Body of pancreas (tissue), 4 donors: ENCODE results near the gene COL28A1.

Experiments
- POLR2A ChIP-seq, 3 donors: fragments of 450-650 bp; IDR thresholded peaks; one replicate each; pipeline ENCODE4 v1.6.1; 2016; ENCODE audit warnings: antibody characterized with exemption in 3 of 3, mild to moderate bottlenecking in 2 of 3
- TF ChIP-seq, protein P1 (sequence below), 7 experiments: fragments of 450-650 bp in 4 of 7; fragments of 200-600 bp in 3 of 7; sonication (generic) in 3 of 7; IDR thresholded peaks; one replicate each; pipeline ENCODE4 v1.5.1; 2016 to 2019; ENCODE audit warnings: antibody characterized with exemption in 7 of 7

GRCh38 chr7:7519528-7519927, 16.1 kb downstream of the COL28A1 start:
- TF ChIP-seq, protein P1, sequence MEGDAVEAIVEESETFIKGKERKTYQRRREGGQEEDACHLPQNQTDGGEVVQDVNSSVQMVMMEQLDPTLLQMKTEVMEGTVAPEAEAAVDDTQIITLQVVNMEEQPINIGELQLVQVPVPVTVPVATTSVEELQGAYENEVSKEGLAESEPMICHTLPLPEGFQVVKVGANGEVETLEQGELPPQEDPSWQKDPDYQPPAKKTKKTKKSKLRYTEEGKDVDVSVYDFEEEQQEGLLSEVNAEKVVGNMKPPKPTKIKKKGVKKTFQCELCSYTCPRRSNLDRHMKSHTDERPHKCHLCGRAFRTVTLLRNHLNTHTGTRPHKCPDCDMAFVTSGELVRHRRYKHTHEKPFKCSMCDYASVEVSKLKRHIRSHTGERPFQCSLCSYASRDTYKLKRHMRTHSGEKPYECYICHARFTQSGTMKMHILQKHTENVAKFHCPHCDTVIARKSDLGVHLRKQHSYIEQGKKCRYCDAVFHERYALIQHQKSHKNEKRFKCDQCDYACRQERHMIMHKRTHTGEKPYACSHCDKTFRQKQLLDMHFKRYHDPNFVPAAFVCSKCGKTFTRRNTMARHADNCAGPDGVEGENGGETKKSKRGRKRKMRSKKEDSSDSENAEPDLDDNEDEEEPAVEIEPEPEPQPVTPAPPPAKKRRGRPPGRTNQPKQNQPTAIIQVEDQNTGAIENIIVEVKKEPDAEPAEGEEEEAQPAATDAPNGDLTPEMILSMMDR (IDR thresholded peaks at IDR 0.05): no peak
- no peak for TF ChIP-seq POLR2A (IDR thresholded peaks at IDR 0.05)
